HG02588 (cell line): ENCODE results near the gene ABCB11.
"Not testable (repeated sequence)": the region's sequence is repeated elsewhere in the genome, so short reads cannot be mapped to it uniquely, and the experiment has no call there.

Experiments
- ATAC-seq: cut with Tn5 transposase; IDR thresholded peaks from one replicate; pipeline ENCODE4 v1.9.1; 2021; ENCODE audit warnings: mild to moderate bottlenecking, moderate library complexity; ENCODE audit not compliant: unreplicated experiment

Gene ABCB11

GRCh38 chr2:169031202-169031601 is at the start of gene ABCB11:
TSS of gene ABCB11 (minus strand) at chr2:169031324. CDS start at chr2:169018125, 13,199 bp downstream.
- ATAC-seq = no peak

GRCh38 chr2:169080250-169081069 is 49.3 kb upstream of the ABCB11 start:
- peak; percentile 91 for ATAC-seq

- no peak for ATAC-seq
Observed at GRCh38 chr2:169077674-169078240, 46.6 kb upstream of the ABCB11 start.

- peak; percentile 52 for ATAC-seq
Observed at GRCh38 chr2:169073963-169074751, 43.0 kb upstream of the ABCB11 start.

- ATAC-seq = no peak
Observed at GRCh38 chr2:169073211-169073962, 42.3 kb upstream of the ABCB11 start.

- ATAC-seq = no peak
Observed at GRCh38 chr2:169072163-169072925, 41.2 kb upstream of the ABCB11 start.

GRCh38 chr2:169071455-169071854 is 40.3 kb upstream of the ABCB11 start:
- ATAC-seq = no peak

- ATAC-seq = no peak
Observed at GRCh38 chr2:169069833-169070232, 38.7 kb upstream of the ABCB11 start.

- no peak for ATAC-seq
Observed at GRCh38 chr2:169069341-169069740, 38.2 kb upstream of the ABCB11 start, which contains the start of gene DHRS9. TSS of gene DHRS9 (plus strand) at chr2:169069563. CDS start at chr2:169081582, 12,019 bp downstream.

GRCh38 chr2:169066897-169067296 is 35.8 kb upstream of the ABCB11 start:
- ATAC-seq = no peak

- ATAC-seq = no peak
Observed at GRCh38 chr2:169065864-169066517, 34.9 kb upstream of the ABCB11 start.

- no peak for ATAC-seq
Observed at GRCh38 chr2:169065422-169065821, 34.3 kb upstream of the ABCB11 start.

- ATAC-seq = not testable (repeated sequence)
Observed at GRCh38 chr2:169064199-169064598, 33.1 kb upstream of the ABCB11 start.

- not testable (repeated sequence) for ATAC-seq
Observed at GRCh38 chr2:169054575-169054974, 23.5 kb upstream of the ABCB11 start.

GRCh38 chr2:169050476-169051240 is 19.5 kb upstream of the ABCB11 start:
- no peak for ATAC-seq

- ATAC-seq = no peak
Observed at GRCh38 chr2:169049142-169049541, 18.0 kb upstream of the ABCB11 start.

GRCh38 chr2:169047256-169048250 is 16.4 kb upstream of the ABCB11 start:
- ATAC-seq = no peak
